GM12872 (cell line): ENCODE data around the gene LPAR3.

ENCODE experiments used
- TF ChIP-seq, protein P1 (sequence below): IDR thresholded peaks from 3 replicates; pipeline ENCODE4 v1.5.1; 2011; ENCODE audit warnings: low read depth, mild to moderate bottlenecking, low read length, moderate library complexity; ENCODE audit not compliant: insufficient read depth

The LPAR3 gene

DNA sequence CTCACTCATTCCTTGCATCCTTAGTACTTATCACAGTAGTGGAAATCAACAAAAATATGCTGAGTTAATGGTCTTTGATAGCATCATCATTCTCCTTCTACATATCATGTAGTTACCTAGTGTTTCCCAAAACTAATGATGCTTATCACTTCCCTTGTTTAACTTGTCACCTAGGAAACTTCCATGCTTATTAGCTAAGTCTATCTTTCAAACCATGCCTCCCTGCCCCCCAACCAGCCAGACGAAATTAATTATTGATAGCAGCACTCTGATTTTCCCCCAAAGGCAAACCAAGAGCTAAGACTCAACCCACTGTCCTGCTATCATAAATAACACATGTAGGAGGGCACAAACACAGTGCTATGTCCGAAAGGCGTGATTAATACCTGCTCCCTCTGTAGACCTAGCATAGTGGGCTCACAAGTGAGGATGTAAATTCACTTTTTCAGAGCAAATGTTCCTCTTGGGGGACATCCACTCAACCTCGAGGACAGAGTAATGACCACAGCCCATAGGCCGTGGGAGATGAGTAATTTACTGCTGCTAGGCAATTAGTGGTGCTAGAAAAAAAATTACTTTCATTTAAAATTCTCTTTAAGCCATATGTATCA, 25.8 kb upstream of the LPAR3 start:
- TF ChIP-seq, protein P1, sequence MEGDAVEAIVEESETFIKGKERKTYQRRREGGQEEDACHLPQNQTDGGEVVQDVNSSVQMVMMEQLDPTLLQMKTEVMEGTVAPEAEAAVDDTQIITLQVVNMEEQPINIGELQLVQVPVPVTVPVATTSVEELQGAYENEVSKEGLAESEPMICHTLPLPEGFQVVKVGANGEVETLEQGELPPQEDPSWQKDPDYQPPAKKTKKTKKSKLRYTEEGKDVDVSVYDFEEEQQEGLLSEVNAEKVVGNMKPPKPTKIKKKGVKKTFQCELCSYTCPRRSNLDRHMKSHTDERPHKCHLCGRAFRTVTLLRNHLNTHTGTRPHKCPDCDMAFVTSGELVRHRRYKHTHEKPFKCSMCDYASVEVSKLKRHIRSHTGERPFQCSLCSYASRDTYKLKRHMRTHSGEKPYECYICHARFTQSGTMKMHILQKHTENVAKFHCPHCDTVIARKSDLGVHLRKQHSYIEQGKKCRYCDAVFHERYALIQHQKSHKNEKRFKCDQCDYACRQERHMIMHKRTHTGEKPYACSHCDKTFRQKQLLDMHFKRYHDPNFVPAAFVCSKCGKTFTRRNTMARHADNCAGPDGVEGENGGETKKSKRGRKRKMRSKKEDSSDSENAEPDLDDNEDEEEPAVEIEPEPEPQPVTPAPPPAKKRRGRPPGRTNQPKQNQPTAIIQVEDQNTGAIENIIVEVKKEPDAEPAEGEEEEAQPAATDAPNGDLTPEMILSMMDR = no peak

DNA sequence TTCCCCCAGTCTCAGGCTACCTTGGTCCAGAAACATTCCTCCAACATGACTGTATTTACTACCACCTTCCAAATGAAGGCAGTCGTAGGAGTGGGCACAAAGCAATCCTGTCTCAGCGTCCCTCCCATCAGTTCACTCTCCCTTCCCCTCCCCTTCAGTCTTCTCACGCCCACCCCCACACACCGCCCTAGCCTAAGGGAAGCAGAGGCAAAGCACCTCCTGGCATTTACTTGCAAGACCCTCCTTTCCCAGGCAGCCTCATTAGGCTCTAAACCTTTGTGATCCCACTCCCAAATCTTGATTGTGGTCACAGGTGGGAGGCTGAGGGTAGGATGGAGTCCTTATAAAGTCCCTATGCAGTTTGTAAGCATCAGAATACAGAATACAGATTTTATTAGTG, 23.9 kb upstream of the LPAR3 start:
- TF ChIP-seq, protein P1 = no peak

DNA sequence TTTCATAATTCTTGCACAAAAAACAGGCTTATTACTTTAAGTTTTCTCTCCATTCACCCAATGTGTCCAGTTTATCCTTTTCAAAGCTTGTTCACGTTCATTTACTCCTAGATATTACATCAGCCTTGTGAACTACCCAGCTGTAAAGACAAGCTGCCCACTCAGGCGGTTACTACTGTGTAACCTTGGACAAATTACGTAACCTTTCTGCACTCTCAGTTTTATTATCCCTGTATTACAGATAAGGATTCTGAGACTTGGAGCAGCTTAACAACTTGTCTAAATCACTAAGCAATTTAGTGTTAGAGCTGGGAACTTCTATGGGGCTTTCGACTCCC, 20.5 kb upstream of the LPAR3 start:
- TF ChIP-seq, protein P1 = no peak

DNA sequence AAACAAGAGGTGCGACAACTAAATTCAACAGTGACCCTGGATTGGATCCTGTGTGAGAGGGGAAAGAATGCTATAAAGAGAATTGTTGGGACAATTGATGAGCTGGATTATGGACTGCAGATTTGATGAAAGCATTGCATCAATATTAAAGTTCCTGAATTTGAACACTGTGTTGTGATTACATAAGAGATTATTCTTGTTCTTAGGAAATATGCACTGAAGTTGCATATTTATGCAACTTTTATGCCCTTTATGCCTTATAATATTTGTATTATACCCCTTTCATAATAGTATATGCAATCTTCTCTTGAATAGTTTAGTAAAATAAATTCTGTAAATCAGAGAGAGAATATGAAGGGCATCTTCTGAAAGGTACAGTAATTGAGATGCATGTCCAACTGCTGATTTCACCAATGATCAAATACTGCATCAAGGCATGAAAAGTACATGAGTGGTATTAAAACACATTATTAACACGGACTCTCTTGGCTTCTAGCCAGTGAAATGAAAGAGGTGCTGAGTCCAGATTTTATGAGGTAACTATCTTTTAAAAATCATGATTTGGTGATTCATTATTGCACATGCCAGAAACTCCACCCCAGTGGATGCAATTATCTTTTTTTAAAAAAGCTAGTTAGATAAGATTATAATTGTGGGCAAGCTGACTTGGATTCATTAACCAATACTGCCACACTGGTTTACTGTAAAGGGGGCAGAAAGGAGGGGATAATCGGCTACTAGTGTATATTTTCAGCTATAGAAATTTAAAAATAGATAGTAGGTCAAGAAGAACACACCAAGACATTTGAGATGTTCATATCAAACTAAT, 19.9 kb upstream of the LPAR3 start:
- TF ChIP-seq, protein P1 = no peak

DNA sequence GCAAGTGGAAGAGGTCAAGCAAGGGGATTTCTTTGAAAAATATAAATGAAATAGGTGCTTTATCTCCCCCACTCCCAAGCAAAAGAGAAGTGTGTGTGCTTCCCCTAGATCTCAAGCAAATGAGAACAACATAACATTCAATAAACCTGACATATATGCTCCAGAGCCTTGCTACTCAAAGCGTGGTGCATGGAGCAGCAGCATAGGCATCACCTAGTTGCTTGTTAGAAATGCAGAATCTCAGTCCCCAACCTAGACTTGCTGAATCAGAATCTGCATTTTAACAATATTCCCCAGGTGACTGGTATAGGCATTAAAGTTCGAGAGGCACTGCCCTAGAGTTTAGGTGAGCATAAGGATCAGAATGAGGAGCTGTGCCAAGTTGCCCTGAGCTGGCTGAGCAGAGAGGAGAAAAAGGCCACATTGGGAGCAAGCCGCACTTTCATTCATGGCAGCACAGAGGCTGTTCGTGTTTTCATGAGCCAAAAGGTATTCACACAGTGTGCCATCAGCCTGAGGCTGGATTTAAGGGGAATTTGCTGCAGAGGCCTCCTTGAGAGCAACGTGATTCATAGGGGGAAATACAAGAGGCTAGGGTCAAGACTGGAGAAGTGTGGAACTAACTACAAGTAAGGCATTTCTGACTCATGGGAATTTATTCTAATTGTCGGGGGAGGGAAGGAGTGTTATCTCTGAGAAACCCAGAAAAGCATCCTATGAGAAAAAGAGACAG, 14.3 kb upstream of the LPAR3 start:
- TF ChIP-seq, protein P1 = no peak

DNA sequence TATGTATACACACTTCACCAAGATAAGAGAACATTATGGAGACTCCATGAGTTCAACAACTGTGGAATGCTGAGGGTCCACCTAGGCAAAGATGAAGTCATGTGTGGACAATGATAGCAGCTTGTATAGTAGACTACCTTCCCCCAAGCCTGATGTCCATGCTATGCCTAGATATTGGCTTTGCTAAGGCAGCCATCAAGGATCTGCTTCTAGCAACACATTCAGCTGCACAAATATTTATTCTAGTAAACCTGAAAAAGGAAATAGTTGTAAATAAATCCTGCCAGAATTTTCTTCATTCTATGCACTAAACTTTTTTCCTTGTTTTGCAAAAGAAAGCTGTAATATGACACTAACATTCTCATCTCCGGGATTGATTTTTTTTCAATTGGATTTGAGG, 7.0 kb upstream of the LPAR3 start:
- TF ChIP-seq, protein P1 = no peak

DNA sequence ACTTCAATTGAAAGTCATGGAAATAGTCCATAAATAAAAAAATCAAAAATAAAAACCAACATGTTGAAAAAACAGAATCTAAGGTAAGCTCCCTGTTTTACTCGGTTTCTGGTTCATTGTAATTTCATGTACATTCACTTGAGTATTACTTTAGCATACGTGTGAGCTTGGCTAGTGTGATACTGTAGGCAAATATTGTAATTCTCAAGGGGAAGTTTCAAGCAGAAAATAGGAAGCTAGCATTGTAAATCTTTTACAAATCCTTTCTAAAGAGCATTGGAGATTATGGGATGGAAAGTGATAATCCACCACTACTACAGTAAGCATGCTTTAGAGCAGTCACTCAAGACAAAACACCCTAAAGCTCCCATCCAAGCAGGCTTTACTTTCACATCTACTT, 3.3 kb upstream of the LPAR3 start:
- TF ChIP-seq, protein P1 = no peak
